Vagina (tissue), 2 donors: Measurements from ENCODE around the gene PEMT.

Source experiments
- CTCF ChIP-seq, 3 experiments: fragments of 450-650 bp in 2 of 3; fragments of 200-600 bp in 1 of 3; sonication (generic) in 1 of 3; IDR thresholded peaks; one replicate each; pipeline ENCODE4 v1.5.1; 2017 to 2019; ENCODE audit warnings: antibody characterized with exemption in 3 of 3, mild to moderate bottlenecking in 2 of 3, moderate library complexity in 2 of 3
- POLR2A ChIP-seq, 2 donors: fragments of 450-650 bp; IDR thresholded peaks; one replicate each; pipeline ENCODE4 v1.6.1; 2017; ENCODE audit warnings: antibody characterized with exemption in 2 of 2, mild to moderate bottlenecking in 2 of 2, moderate library complexity in 2 of 2

GRCh38 chr17:17514993-17515933 lies 76.2 kb downstream of the PEMT start:
- no peak for TF ChIP-seq CTCF (IDR thresholded peaks at IDR 0.05)
- no peak for TF ChIP-seq POLR2A (IDR thresholded peaks at IDR 0.05)
